Activated CD8-positive, alpha-beta T cell treated with anti-CD3 and anti-CD28 coated beads for 36 hours (primary cell): ENCODE data around the gene PPP2R2B. TPM values are rescaled to one million over a fixed set of nuclear protein-coding genes. Genes with fewer than 3 reads are reported as not detected.

Experiments used
- ATAC-seq: fragments of 200-7000 bp; cut with Tn5 transposase; one replicate; pipeline ENCODE4 v1.10.0; 2021; ENCODE audit warnings: mild to moderate bottlenecking, moderate library complexity
- CTCF ChIA-PET: fragments of 350-600 bp; sonication (Branson Sonifier 250); formaldehyde crosslinking; loops from one replicate; lab custom pipeline; 2021; ENCODE audit warnings: antibody characterized with exemption; lab: Charles Lee
- POLR2A ChIA-PET: fragments of 350-600 bp; sonication (Branson Sonifier 250); formaldehyde crosslinking; loops from one replicate; lab custom pipeline; 2021; ENCODE audit warnings: antibody characterized with exemption; lab: Charles Lee
- DNase-seq: peaks from one replicate; pipeline ENCODE4 v3.0.0-alpha.2; 2020
- H3K27ac Mint-ChIP-seq: one replicate; pipeline ENCODE4 v1.8.0; 2021; ENCODE audit warnings: mild to moderate bottlenecking, mixed read lengths
- H3K27me3 Mint-ChIP-seq: one replicate; pipeline ENCODE4 v1.8.0; 2021; ENCODE audit warnings: mixed read lengths
- H3K36me3 Mint-ChIP-seq: one replicate; pipeline ENCODE4 v1.8.0; 2021; ENCODE audit warnings: low read depth, mixed read lengths
- H3K4me1 Mint-ChIP-seq: one replicate; pipeline ENCODE4 v1.8.0; 2021; ENCODE audit warnings: low read depth, mixed read lengths
- H3K4me3 Mint-ChIP-seq: one replicate; pipeline ENCODE4 v1.8.0; 2021; ENCODE audit warnings: mild to moderate bottlenecking, moderate library complexity, mixed read lengths
- H3K9me3 Mint-ChIP-seq: one replicate; pipeline ENCODE4 v1.8.0; 2021; ENCODE audit warnings: mixed read lengths
- CTCF ChIP-seq: fragments of 200-600 bp; IDR thresholded peaks from one replicate; pipeline ENCODE4 v1.8.0; 2022; ENCODE audit warnings: antibody characterized with exemption, mild to moderate bottlenecking
- intact Hi-C: fragments of 100-400 bp; cut with micrococcal nuclease; formaldehyde crosslinking; loops from one replicate; pipeline ENCODE4 v1.10.0; 2022
- total RNA-seq, 2 experiments: library from RNA; stranded (reverse); gene quantifications; one replicate each; pipeline ENCODE4 v1.2.3, GENCODE V29; 2021

Gene PPP2R2B
- total RNA-seq, 2 experiments from 2014 or later: 0.56 to 0.65 TPM

GRCh38 chr5:146549615-146550014, 328.9 kb downstream of the PPP2R2B start:
- POLR2A ChIA-PET: interaction anchor here (0.5 to 1.3 kb wide), 2 partner anchors 16 to 218 kb away, joined by 3 to 6 read pairs; no protein-coding TSS in a partner anchor

GRCh38 chr5:146548781-146549449, 329.6 kb downstream of the PPP2R2B start:
- Mint-ChIP-seq H3K4me3 (no peak overlapping the region), H3K9me3 (no peaks in the 10 kb centered on the region), H3K27me3 (peaks cover 4% of the 10 kb centered on the region), H3K4me1 (no peaks in the 10 kb centered on the region), H3K27ac (no peak overlapping the region), H3K36me3 (no peaks in the 10 kb centered on the region)
- ATAC-seq: no peak
- intact Hi-C loops: no loop called here
- TF ChIP-seq CTCF: no peak
- no peak for DNase-seq
- POLR2A ChIA-PET: interaction anchor here (0.5 to 1.3 kb wide), 2 partner anchors 15 to 217 kb away, joined by 3 to 6 read pairs; no protein-coding TSS in a partner anchor
- CTCF ChIA-PET: interaction anchor here (0.9 to 3.5 kb wide), 7 partner anchors 13 to 1009 kb away, joined by 3 to 16 read pairs (median 3); no protein-coding TSS in a partner anchor

More at GRCh38 chr5:146549615-146550014, 328.9 kb downstream of the PPP2R2B start:
- no peak overlapping the region for H3K4me3 Mint-ChIP-seq
- H3K36me3 Mint-ChIP-seq: no peaks in the 10 kb centered on the region
- TF ChIP-seq CTCF: no peak
- CTCF ChIA-PET: interaction anchor here (0.9 to 3.5 kb wide), 6 partner anchors 11 to 1009 kb away, joined by 3 to 16 read pairs (median 3); no protein-coding TSS in a partner anchor
- DNase-seq: no peak
- H3K27me3 Mint-ChIP-seq: peaks cover 4% of the 10 kb centered on the region
- no peaks in the 10 kb centered on the region for H3K4me1 Mint-ChIP-seq
- H3K27ac Mint-ChIP-seq: no peak overlapping the region
- intact Hi-C loops: no loop called here
- no peaks in the 10 kb centered on the region for H3K9me3 Mint-ChIP-seq
- ATAC-seq: no peak

- no peak overlapping the region for H3K27ac Mint-ChIP-seq
- ATAC-seq (no peak), DNase-seq (no peak)
- CTCF ChIA-PET: interaction anchor here (1.3 kb wide), 1 partner anchor 22 kb away, joined by 3 read pairs; no protein-coding TSS in a partner anchor
- intact Hi-C loops: loop anchor here (5.0 kb wide), 1 partner anchor 423 kb away; no protein-coding TSS in a partner anchor
- TF ChIP-seq CTCF: no peak
- peaks cover 1% of the 10 kb centered on the region for H3K27me3 Mint-ChIP-seq
- H3K4me3 Mint-ChIP-seq: no peak overlapping the region
- H3K4me1 Mint-ChIP-seq: no peaks in the 10 kb centered on the region
- POLR2A ChIA-PET: no interaction called here
- H3K36me3 Mint-ChIP-seq: no peaks in the 10 kb centered on the region
- H3K9me3 Mint-ChIP-seq: no peaks in the 10 kb centered on the region
Observed at GRCh38 chr5:146544232-146544631, 334.3 kb downstream of the PPP2R2B start.

- intact Hi-C loops: loop anchor here (5.0 kb wide), 1 partner anchor 425 kb away; no protein-coding TSS in a partner anchor
- peak; percentile 93 for TF ChIP-seq CTCF
- Mint-ChIP-seq H3K27ac (no peak overlapping the region), H3K27me3 (peaks cover 1% of the 10 kb centered on the region), H3K36me3 (no peaks in the 10 kb centered on the region), H3K4me3 (no peak overlapping the region), H3K4me1 (no peaks in the 10 kb centered on the region), H3K9me3 (no peaks in the 10 kb centered on the region)
- DNase-seq: peak; percentile 83
- ATAC-seq: peak; percentile 98
- ChIA-PET POLR2A (no interaction called here), CTCF (interaction anchor here (0.6 to 4.1 kb wide), 33 partner anchors 9 to 649 kb away, joined by 3 to 58 read pairs (median 4); no protein-coding TSS in a partner anchor)
Observed at GRCh38 chr5:146541958-146542849, 336.4 kb downstream of the PPP2R2B start.
